Neural cell (in vitro differentiated cells): Measurements from ENCODE around the gene LRR1. TPM values are rescaled to one million over a fixed set of nuclear protein-coding genes. Genes with fewer than 3 reads are reported as not detected.

Experiments used
- H2AFZ ChIP-seq: fragments of 200-600, 300-800 bp; sonication (generic), shearing (Covaris generic); 2 replicates; pipeline ENCODE4 v1.6.0; 2014; ENCODE audit warnings: low read depth, mild to moderate bottlenecking, antibody characterized with exemption, low read length, moderate library complexity
- H3F3A ChIP-seq: fragments of 200-600 bp; shearing (Covaris generic); 2 replicates; pipeline ENCODE4 v1.6.1; 2016; ENCODE audit warnings: mild to moderate bottlenecking, moderate library complexity, mixed read lengths, antibody characterized with exemption, low read length; ENCODE audit not compliant: insufficient read depth, poor library complexity, severe bottlenecking
- H3K27ac ChIP-seq: fragments of 200-600, 300-800 bp; sonication (generic), shearing (Covaris generic); 2 replicates; pipeline ENCODE4 v1.5.1; 2014; ENCODE audit warnings: mild to moderate bottlenecking, low read length, moderate library complexity
- H3K27me3 ChIP-seq: fragments of 300-800, 200-600 bp; sonication (generic), shearing (Covaris generic); 2 replicates; pipeline ENCODE4 v1.6.0; 2014; ENCODE audit warnings: mild to moderate bottlenecking, low read depth, low read length, moderate library complexity; ENCODE audit not compliant: insufficient read depth
- H3K36me3 ChIP-seq: fragments of 300-800, 200-600 bp; sonication (generic), shearing (Covaris generic); 2 replicates; pipeline ENCODE4 v1.5.1; 2014; ENCODE audit warnings: mild to moderate bottlenecking, antibody characterized with exemption, low read length, moderate library complexity; ENCODE audit not compliant: insufficient read depth
- H3K4me2 ChIP-seq: fragments of 300-800, 200-600 bp; sonication (generic), shearing (Covaris generic); 2 replicates; pipeline ENCODE4 v1.6.0; 2014; ENCODE audit warnings: mild to moderate bottlenecking, low read length
- H3K4me3 ChIP-seq: fragments of 300-800, 200-600 bp; sonication (generic), shearing (Covaris generic); 2 replicates; pipeline ENCODE4 v1.5.1; 2014; ENCODE audit warnings: mild to moderate bottlenecking, low read length, moderate library complexity
- H3K79me2 ChIP-seq: fragments of 200-600 bp; shearing (Covaris generic); replicated peaks from 2 replicates; pipeline ENCODE4 v1.6.0; 2014; ENCODE audit warnings: mild to moderate bottlenecking, low read length, moderate library complexity; ENCODE audit not compliant: insufficient read depth
- H3K9ac ChIP-seq: fragments of 300-800, 200-600 bp; sonication (generic), shearing (Covaris generic); 2 replicates; pipeline ENCODE4 v1.6.1; 2016; ENCODE audit warnings: mild to moderate bottlenecking, low read length, mixed read lengths
- H3K9me2 ChIP-seq: fragments of 200-600 bp; shearing (Covaris generic); 2 replicates; pipeline ENCODE4 v1.6.1; 2016; ENCODE audit warnings: mild to moderate bottlenecking, low read length, mixed read lengths; ENCODE audit not compliant: insufficient read depth
- H3K9me3 ChIP-seq: fragments of 200-600, 300-800 bp; sonication (generic), shearing (Covaris generic); 2 replicates; pipeline ENCODE4 v1.6.1; 2016; ENCODE audit warnings: mild to moderate bottlenecking, mixed run types, low read length, moderate library complexity, mixed read lengths
- H4K20me1 ChIP-seq: fragments of 200-600 bp; shearing (Covaris generic); 2 replicates; pipeline ENCODE4 v1.6.1; 2016; ENCODE audit warnings: mild to moderate bottlenecking, mixed run types; ENCODE audit not compliant: insufficient read depth
- EP300 ChIP-seq: fragments of 450-650 bp; conservative IDR thresholded peaks from 2 replicates; pipeline ENCODE4 v1.6.1; 2014; ENCODE audit warnings: antibody characterized with exemption, mild to moderate bottlenecking, moderate library complexity; ENCODE audit not compliant: poor library complexity, severe bottlenecking
- EZH2 ChIP-seq: fragments of 200-600, 300-800 bp; shearing (Covaris generic), sonication (generic); IDR thresholded peaks from 2 replicates; pipeline ENCODE4 v1.6.1; 2014; ENCODE audit warnings: antibody characterized with exemption, low read length, borderline replicate concordance, mild to moderate bottlenecking; ENCODE audit not compliant: insufficient read depth, poor library complexity, severe bottlenecking
- MXI1 ChIP-seq: fragments of 450-650 bp; conservative IDR thresholded peaks from 2 replicates; pipeline ENCODE4 v1.6.1; 2014; ENCODE audit warnings: antibody characterized with exemption, mild to moderate bottlenecking; ENCODE audit not compliant: poor library complexity, severe bottlenecking
- POLR2AphosphoS5 ChIP-seq: IDR thresholded peaks from 2 replicates; pipeline ENCODE4 v1.6.1; 2012
- RAD21 ChIP-seq: fragments of 450-650 bp; conservative IDR thresholded peaks from 2 replicates; pipeline ENCODE4 v1.6.1; 2014; ENCODE audit warnings: antibody characterized with exemption, mild to moderate bottlenecking, moderate library complexity
- SMC3 ChIP-seq: fragments of 450-650 bp; conservative IDR thresholded peaks from 2 replicates; pipeline ENCODE4 v1.6.1; 2014; ENCODE audit warnings: antibody characterized with exemption, mild to moderate bottlenecking, moderate library complexity; ENCODE audit not compliant: poor library complexity
- TAF1 ChIP-seq: IDR thresholded peaks from 2 replicates; pipeline ENCODE4 v1.6.1; 2012; ENCODE audit warnings: low read depth
- polyA plus RNA-seq: library from polyadenylated mRNA; depleted of rRNA; stranded (reverse); fragments of >200 nt; gene quantifications from 2 replicates; pipeline ENCODE4 v1.2.3, GENCODE V29; 2014
- TF ChIP-seq, protein P1 (sequence below): fragments of 450-650 bp; IDR thresholded peaks from 2 replicates; pipeline ENCODE4 v1.5.1; 2014; ENCODE audit warnings: antibody characterized with exemption, mild to moderate bottlenecking, moderate library complexity; ENCODE audit not compliant: poor library complexity, severe bottlenecking
- TF ChIP-seq, protein P2 (sequence below): IDR thresholded peaks from 2 replicates; pipeline ENCODE4 v1.6.1; 2012; ENCODE audit warnings: borderline replicate concordance

Gene LRR1
- polyA plus RNA-seq, 1 donor from 2014 or later, result 4.4 TPM

DNA sequence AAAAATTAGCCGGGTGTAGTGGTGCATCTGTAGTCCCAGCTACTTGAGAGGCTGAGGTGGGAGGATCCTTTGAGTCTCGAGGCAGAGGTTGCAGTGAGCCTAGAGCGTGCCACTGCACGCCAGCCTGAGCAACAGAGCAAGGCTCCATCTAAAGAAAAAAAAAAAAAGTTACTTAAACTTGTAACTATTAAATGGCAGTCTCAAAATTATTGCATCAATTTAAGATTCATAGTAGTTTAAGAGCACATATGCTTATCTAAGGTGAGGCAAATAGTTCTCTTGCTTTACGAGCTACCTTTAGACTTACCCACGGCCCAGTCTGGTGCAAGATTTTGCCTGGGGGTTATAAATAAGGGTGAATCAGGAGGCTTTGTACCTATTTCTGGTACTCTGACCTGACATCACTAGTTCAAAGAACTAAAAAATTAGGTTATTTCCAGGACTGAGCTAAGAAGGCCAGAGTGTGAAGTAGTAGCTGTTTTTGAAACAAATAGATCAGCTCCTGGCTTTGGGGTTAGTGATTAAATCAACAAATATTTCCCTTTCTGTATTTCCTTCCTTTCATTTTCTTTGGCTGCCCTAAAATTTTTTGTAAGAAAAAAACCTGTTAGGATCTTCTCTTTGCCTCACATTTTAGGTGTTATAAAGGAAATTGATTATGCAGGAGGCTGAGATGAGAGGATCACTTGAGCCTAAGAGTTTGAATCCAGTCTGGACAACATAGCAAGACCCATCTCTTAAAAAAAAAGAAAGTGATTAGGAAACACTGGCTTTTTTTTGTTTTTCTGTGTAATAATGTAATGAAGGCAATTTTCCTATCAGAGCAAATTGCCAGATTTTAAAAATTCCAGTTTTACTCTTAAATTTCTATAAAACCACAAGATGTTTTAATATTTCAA lies 25.4 kb downstream of the LRR1 start:
- TF ChIP-seq EP300 (no peak), TAF1 (no peak), POLR2AphosphoS5 (no peak), RAD21 (no peak), EZH2 (no peak), SMC3 (no peak), MXI1 (no peak)
- TF ChIP-seq, protein P1, sequence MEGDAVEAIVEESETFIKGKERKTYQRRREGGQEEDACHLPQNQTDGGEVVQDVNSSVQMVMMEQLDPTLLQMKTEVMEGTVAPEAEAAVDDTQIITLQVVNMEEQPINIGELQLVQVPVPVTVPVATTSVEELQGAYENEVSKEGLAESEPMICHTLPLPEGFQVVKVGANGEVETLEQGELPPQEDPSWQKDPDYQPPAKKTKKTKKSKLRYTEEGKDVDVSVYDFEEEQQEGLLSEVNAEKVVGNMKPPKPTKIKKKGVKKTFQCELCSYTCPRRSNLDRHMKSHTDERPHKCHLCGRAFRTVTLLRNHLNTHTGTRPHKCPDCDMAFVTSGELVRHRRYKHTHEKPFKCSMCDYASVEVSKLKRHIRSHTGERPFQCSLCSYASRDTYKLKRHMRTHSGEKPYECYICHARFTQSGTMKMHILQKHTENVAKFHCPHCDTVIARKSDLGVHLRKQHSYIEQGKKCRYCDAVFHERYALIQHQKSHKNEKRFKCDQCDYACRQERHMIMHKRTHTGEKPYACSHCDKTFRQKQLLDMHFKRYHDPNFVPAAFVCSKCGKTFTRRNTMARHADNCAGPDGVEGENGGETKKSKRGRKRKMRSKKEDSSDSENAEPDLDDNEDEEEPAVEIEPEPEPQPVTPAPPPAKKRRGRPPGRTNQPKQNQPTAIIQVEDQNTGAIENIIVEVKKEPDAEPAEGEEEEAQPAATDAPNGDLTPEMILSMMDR, result no peak
- TF ChIP-seq, protein P2, sequence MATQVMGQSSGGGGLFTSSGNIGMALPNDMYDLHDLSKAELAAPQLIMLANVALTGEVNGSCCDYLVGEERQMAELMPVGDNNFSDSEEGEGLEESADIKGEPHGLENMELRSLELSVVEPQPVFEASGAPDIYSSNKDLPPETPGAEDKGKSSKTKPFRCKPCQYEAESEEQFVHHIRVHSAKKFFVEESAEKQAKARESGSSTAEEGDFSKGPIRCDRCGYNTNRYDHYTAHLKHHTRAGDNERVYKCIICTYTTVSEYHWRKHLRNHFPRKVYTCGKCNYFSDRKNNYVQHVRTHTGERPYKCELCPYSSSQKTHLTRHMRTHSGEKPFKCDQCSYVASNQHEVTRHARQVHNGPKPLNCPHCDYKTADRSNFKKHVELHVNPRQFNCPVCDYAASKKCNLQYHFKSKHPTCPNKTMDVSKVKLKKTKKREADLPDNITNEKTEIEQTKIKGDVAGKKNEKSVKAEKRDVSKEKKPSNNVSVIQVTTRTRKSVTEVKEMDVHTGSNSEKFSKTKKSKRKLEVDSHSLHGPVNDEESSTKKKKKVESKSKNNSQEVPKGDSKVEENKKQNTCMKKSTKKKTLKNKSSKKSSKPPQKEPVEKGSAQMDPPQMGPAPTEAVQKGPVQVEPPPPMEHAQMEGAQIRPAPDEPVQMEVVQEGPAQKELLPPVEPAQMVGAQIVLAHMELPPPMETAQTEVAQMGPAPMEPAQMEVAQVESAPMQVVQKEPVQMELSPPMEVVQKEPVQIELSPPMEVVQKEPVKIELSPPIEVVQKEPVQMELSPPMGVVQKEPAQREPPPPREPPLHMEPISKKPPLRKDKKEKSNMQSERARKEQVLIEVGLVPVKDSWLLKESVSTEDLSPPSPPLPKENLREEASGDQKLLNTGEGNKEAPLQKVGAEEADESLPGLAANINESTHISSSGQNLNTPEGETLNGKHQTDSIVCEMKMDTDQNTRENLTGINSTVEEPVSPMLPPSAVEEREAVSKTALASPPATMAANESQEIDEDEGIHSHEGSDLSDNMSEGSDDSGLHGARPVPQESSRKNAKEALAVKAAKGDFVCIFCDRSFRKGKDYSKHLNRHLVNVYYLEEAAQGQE, result no peak
- peak overlapping the region; percentile 96 for H3K4me3 ChIP-seq
- H3K9me3 ChIP-seq, result no peaks in the 10 kb centered on the region
- no peaks in the 10 kb centered on the region for H4K20me1 ChIP-seq
- no peak overlapping the region for H3K27ac ChIP-seq
- no peak overlapping the region for H2AFZ ChIP-seq
- peaks cover 3% of the 10 kb centered on the region for H3F3A ChIP-seq
- no peak overlapping the region for H3K9ac ChIP-seq
- H3K27me3 ChIP-seq, result no peaks in the 10 kb centered on the region
- peaks cover 45% of the 10 kb centered on the region for H3K79me2 ChIP-seq
- no peak overlapping the region for H3K4me2 ChIP-seq
- H3K9me2 ChIP-seq, result no peaks in the 10 kb centered on the region
- H3K36me3 ChIP-seq, result no peaks in the 10 kb centered on the region

DNA sequence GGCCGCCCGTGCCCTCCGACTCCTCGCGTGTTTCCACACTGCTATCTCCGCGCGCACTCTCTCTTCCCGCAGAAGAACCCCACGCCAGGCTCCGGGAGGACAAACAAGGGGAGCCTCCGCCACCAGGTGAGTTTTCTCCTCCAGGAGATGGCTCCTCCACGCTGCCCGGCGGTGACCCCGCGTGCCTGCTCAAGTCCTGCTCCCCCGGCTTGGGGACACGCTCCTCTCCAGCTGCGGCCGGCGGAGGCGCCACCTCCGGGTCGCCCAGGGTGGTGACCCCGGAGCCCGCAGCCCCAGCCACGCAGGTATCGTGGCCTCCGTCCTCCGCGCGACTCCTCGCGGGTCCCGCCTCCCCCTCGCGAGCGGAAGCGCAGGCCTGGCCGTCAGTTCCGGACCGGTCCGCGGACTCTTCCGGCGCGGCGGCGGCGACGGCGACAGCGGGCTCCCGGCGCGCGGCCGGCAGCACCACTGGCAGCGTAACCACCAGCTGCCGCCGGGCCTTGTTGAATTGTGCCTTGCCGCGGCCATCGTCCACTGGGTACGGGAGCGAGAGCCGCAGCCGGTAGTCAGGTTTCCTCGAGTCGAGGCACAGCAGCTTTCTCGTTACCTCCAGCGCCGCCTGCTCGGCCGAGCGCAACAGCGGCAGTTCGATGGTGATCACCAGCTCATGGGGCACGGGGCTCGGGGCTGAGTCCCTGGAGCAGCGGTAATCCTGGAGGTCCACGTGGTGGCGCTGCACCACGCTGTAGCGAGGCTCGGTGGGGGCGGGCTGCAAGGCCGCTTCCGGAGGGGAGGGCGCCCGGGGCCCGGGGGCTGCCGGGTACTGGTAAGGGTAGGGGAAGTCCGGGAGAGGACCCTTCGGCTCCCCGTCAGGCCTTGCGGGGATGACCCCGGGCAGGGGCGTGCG lies 35.2 kb downstream of the LRR1 start:
- H3K27ac ChIP-seq, result peak overlapping the region; percentile 96

More for the DNA sequence above, 35.2 kb downstream of the LRR1 start:
- no peaks in the 10 kb centered on the region for H4K20me1 ChIP-seq
- no peaks in the 10 kb centered on the region for H3K27me3 ChIP-seq
- TF ChIP-seq EZH2 (no peak), EP300 (peak; percentile 10), POLR2AphosphoS5 (peak; percentile 77), TAF1 (peak; percentile 69), RAD21 (peak; percentile 93), SMC3 (peak; percentile 87), MXI1 (peak; percentile 12)
- TF ChIP-seq, protein P1, result peak; percentile 95
- TF ChIP-seq, protein P2, result peak; percentile 46
- no peaks in the 10 kb centered on the region for H3F3A ChIP-seq
- peak overlapping the region; percentile 91 for H3K9ac ChIP-seq
- H3K9me3 ChIP-seq, result no peaks in the 10 kb centered on the region
- no peaks in the 10 kb centered on the region for H3K9me2 ChIP-seq
- H3K36me3 ChIP-seq, result no peaks in the 10 kb centered on the region
- peaks cover 42% of the 10 kb centered on the region for H3K79me2 ChIP-seq
- H3K4me2 ChIP-seq, result peak overlapping the region; percentile 53
- peak overlapping the region; percentile 96 for H3K4me3 ChIP-seq
- peak overlapping the region; percentile 90 for H2AFZ ChIP-seq
